Measurements from ENCODE around the gene RAB44.

The RAB44 gene

GRCh38 chr6:36669002-36669401 lies 28.6 kb upstream of the RAB44 start:
- no peak for DNase-seq (ENCODE audit: low read depth)

- DNase-seq (ENCODE audit: low read depth) = no peak
Observed at GRCh38 chr6:36670271-36670670, 27.4 kb upstream of the RAB44 start.

DNA sequence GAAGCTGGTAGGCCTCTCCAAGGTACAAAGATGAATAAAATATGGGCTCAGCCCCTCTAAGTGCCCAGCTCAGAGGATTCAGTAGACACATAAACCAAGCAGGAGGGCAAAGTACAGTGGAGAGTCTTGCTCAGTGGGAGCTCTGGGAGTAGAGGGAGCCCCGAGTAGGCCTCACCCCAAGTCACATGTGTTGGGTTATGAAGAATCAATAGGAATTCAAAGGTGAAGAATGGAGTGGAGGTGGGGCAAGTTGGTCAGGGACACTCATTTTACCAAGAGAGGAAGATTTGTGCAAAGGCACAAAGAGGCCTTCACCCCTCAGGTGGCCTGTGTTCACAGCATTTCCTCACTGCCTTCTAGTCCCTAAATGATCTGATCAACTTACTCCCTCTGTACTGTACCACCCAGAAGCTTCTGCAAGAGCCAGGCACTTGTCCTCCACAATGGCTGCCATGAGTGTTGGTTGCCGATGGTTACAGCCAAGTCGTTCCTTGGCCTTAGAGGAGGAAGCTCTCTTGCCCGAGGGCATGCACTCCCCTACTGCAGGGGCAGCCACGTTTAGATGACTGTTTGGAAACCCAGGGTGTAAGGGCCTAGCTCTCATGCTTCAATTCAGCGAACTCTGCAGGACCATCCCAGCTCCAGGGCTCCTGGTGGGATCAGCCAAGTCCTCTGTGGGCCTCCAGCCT lies 25.8 kb upstream of the RAB44 start:
- no peak for DNase-seq (ENCODE audit: low read depth)

DNA sequence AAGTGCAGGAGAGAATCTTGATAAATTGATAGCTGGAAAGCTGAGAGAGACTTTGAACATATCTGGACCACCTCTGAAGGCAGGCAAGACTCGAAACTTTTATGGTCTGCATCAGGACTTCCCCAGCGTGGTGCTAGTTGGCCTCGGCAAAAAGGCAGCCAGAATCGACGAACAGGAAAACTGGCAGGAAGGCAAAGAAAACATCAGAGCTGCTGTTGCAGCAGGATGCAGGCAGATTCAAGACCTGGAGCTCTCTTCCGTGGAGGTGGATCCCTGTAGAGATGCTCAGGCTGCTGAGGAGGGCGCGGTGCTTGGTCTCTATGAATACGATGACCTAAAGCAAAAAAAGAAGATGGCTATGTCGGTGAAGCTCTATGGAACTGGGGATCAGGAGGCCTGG lies 23.7 kb upstream of the RAB44 start:
- no peak for DNase-seq (ENCODE audit: low read depth)

GRCh38 chr6:36674942-36675341 lies 22.7 kb upstream of the RAB44 start:
- DNase-seq (ENCODE audit: low read depth) = no peak

DNA sequence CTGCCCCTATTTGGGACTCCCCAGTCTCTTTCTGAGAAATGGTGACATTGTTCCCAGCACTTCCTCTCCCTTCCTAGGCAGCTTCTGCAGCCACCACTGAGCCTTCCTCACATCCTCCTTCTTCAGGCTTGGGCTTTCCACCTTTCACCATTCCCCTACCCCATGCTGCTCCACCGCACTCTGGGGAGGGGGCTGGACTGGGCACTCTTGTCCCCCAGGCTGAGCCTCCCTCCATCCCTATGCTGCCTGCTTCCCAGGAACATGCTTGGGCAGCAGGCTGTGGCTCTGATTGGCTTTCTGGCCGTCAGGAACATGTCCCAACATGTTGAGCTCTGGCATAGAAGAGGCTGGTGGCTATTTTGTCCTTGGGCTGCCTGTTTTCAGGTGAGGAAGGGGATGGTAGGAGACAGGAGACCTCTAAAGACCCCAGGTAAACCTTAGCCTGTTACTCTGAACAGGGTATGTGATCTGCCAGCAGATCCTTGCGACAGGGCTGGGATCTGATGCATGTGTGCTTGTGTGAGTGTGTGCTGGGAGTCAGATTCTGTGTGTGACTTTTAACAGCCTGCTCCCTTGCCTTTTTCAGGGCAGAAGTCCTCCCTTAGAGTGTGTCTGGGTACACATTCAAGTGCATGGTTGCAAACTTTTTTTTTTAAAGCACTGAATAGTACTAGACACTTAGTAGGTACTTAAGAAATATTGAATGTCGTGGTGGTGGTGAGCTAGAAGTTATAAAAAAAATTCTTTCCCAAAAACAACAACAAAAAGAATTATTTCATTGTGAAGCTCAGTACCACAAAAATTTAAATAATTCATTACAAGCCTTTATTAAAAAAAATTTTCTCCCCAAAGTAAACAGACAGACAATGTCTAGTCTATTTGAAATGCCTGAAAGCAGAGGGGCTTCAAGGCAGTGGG lies 21.2 kb upstream of the RAB44 start:
- no peak for DNase-seq (ENCODE audit: low read depth)

- no peak for DNase-seq (ENCODE audit: low read depth)
Observed at GRCh38 chr6:36677059-36677749, 20.4 kb upstream of the RAB44 start.

GRCh38 chr6:36677753-36678487 lies 19.7 kb upstream of the RAB44 start:
- no peak for DNase-seq (ENCODE audit: low read depth)

- DNase-seq (ENCODE audit: low read depth) = peak; percentile 63
Observed at GRCh38 chr6:36678488-36679042, 19.1 kb upstream of the RAB44 start, which contains the start of gene CDKN1A. Gene CDKN1A, plus strand, starts transcription at chr6:36678714. Its CDS starts 5,388 bp downstream, at chr6:36684102.

GRCh38 chr6:36679043-36679833 lies 18.4 kb upstream of the RAB44 start:
- no peak for DNase-seq (ENCODE audit: low read depth)

GRCh38 chr6:36682328-36683144 lies 15.1 kb upstream of the RAB44 start:
- peak; percentile 39 for DNase-seq (ENCODE audit: low read depth)

DNA sequence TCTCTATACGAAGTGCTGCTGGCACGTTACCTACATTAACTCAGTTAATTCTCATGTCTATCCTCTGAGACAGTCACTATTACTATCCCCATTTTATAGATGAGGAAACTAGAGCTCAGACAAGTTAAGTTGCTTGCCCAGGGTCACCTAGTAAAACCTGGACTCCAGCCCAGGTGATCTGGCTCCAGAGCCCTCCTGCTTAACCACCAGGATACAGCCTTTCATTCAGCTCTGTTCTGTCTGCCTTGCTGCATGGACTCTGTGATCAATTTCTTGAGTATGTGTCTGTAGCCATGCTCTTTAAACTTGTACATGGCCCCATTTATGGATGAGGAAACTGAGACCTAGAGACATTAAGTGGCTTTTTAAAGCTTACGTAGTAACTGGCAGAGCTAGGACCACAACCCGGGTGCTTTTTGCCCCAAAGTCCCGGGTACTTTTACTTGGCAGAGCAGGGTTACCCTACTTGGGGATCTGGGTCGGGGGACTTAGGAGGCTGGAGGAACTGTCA lies 14.4 kb upstream of the RAB44 start:
- DNase-seq (ENCODE audit: low read depth) = no peak

- DNase-seq (ENCODE audit: low read depth) = no peak
Observed at GRCh38 chr6:36683656-36684446, 13.8 kb upstream of the RAB44 start.

- DNase-seq (ENCODE audit: low read depth) = no peak
Observed at GRCh38 chr6:36684447-36684812, 13.2 kb upstream of the RAB44 start.

DNA sequence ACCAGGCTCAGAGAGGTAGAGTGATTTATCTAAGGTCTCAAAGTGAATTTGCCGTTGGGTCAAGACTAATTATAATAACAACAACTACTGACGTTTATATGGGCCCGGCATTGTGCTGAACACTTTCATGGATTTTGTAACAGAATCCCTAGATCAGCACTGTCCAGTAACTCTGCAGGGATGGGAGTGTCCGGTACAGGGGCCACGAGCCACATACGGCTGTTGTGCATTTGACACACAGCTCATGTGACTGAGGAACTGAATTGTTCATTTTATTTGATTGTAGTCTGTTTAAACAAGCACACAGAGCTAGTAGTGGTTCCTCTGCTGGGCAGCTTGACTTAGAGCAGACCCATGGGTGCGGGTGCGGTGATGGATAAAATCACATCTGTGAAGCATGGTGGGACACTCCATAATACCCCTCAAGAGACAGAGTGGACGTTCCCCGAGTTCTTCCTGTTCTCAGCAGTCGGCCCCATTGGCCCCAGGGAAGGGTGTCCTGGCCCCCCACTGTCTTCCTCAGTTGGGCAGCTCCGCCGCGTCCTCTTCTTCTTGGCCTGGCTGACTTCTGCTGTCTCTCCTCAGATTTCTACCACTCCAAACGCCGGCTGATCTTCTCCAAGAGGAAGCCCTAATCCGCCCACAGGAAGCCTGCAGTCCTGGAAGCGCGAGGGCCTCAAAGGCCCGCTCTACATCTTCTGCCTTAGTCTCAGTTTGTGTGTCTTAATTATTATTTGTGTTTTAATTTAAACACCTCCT lies 12.3 kb upstream of the RAB44 start:
- no peak for DNase-seq (ENCODE audit: low read depth)

GRCh38 chr6:36685926-36686667 lies 11.5 kb upstream of the RAB44 start:
- DNase-seq (ENCODE audit: low read depth) = no peak

All from activated T-cell treated with anti-CD3 and anti-CD28 coated beads for 1 hour (primary cell).